ENCODE measurements around the gene KIF16B. TPM values are rescaled to one million over a fixed set of nuclear protein-coding genes. Genes with fewer than 3 reads are reported as not detected.

Gene KIF16B
- total RNA-seq, 1 experiment from 2014 or later = 7.6 TPM

GRCh38 chr20:16312998-16313397 lies 260.2 kb downstream of the KIF16B start (continued):
- TF ChIP-seq ERG (CRISPR knock-in tag; IDR thresholded peaks at IDR 0.05) (no peak), OVOL2 (CRISPR knock-in tag; IDR thresholded peaks at IDR 0.05; ENCODE audit: borderline replicate concordance) (no peak), FOXK1 (CRISPR knock-in tag; IDR thresholded peaks at IDR 0.05) (no peak), ZNF532 (CRISPR knock-in tag; IDR thresholded peaks at IDR 0.05; ENCODE audit: borderline replicate concordance) (no peak), IRF1 (CRISPR knock-in tag; IDR thresholded peaks at IDR 0.05) (no peak), ZNF512 (CRISPR knock-in tag; IDR thresholded peaks at IDR 0.05; ENCODE audit: borderline replicate concordance) (no peak), E2F4 (CRISPR knock-in tag; IDR thresholded peaks at IDR 0.05; ENCODE audit: borderline replicate concordance, low read depth) (no peak), TP53 (CRISPR knock-in tag; IDR thresholded peaks at IDR 0.05) (no peak), GABPB1 (CRISPR knock-in tag; IDR thresholded peaks at IDR 0.05) (no peak), ZNF263 (CRISPR knock-in tag; IDR thresholded peaks at IDR 0.05; ENCODE audit: low read depth) (no peak), CREB1 (CRISPR knock-in tag; IDR thresholded peaks at IDR 0.05) (no peak)

- H3K27ac Mint-ChIP-seq = no peak overlapping the region
- ATAC-seq = no peak
- no peak overlapping the region for H3K4me3 Mint-ChIP-seq
- POLR2A ChIA-PET = no interaction called here
- H3K36me3 Mint-ChIP-seq = peaks cover 4% of the 10 kb centered on the region
- no peak for DNase-seq (ENCODE audit: low spot score)
- H3K27me3 Mint-ChIP-seq (ENCODE audit: low read depth) = no peaks in the 10 kb centered on the region
- peaks cover 7% of the 10 kb centered on the region; the same call in 1 of the 2 replicates for H3K9me3 Mint-ChIP-seq
- no peaks in the 10 kb centered on the region for H3K4me1 Mint-ChIP-seq
- CTCF ChIA-PET = no interaction called here
- TF ChIP-seq ZNF138 (CRISPR knock-in tag; conservative IDR thresholded peaks at IDR 0.05) (no peak), NR2C2 (CRISPR knock-in tag; IDR thresholded peaks at IDR 0.05) (no peak), MLX (CRISPR knock-in tag; IDR thresholded peaks at IDR 0.05) (no peak), CREM (CRISPR knock-in tag; IDR thresholded peaks at IDR 0.05) (no peak), TP53 (CRISPR knock-in tag; IDR thresholded peaks at IDR 0.05) (no peak), TCF7 (CRISPR knock-in tag; IDR thresholded peaks at IDR 0.05; ENCODE audit: low read depth) (no peak), CBFB (CRISPR knock-in tag; IDR thresholded peaks at IDR 0.05; ENCODE audit: low read depth) (no peak), ZNF317 (CRISPR knock-in tag; IDR thresholded peaks at IDR 0.05; ENCODE audit: borderline replicate concordance, low read depth) (no peak), RORB (CRISPR knock-in tag; IDR thresholded peaks at IDR 0.05) (no peak), USF1 (CRISPR knock-in tag; IDR thresholded peaks at IDR 0.05) (no peak), USF2 (CRISPR knock-in tag; IDR thresholded peaks at IDR 0.05) (no peak), ZNF425 (CRISPR knock-in tag; conservative IDR thresholded peaks at IDR 0.05) (no peak), OVOL2 (CRISPR knock-in tag; IDR thresholded peaks at IDR 0.05; ENCODE audit: borderline replicate concordance) (no peak), KAT7 (CRISPR knock-in tag; IDR thresholded peaks at IDR 0.05; ENCODE audit: borderline replicate concordance) (no peak)
Measured at GRCh38 chr20:16311756-16312155, 261.5 kb downstream of the KIF16B start.

All from WTC11 (cell line).